Measurements from ENCODE around the gene IGLL1.
A peak's percentile ranks its signal among the peaks of the same experiment; 100 is the strongest.
"Not testable (repeated sequence)": the region's sequence is repeated elsewhere in the genome, so short reads cannot be mapped to it uniquely, and the experiment has no call there.

IGLL1 gene

GRCh38 chr22:23541849-23542281, 38.2 kb downstream of the IGLL1 start:
- not testable (repeated sequence) for DNase-seq (ENCODE audit: low read depth, low spot score)

DNA sequence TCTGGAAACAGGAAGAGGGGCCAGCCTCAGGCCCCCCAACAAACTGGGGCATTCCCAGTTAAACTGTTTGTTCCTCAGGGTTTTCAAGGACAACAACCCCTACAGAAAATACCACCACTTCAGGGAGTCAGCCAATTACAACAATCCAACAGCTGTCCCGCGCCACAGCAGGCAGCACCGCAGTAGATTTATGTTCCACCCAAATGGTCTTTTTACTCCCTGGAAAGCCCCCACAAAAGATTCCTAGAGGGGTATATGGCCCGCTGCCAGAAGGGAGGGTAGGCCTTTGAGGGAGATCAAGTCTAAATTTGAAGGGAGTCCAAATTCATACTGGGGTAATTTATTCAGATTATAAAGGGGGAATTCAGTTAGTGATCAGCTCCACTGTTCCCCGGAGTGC, 39.3 kb downstream of the IGLL1 start:
- not testable (repeated sequence) for DNase-seq (ENCODE audit: low read depth, low spot score)

- DNase-seq (ENCODE audit: low read depth, low spot score), result not testable (repeated sequence)
Measured at GRCh38 chr22:23539839-23540198, 40.3 kb downstream of the IGLL1 start.

DNA sequence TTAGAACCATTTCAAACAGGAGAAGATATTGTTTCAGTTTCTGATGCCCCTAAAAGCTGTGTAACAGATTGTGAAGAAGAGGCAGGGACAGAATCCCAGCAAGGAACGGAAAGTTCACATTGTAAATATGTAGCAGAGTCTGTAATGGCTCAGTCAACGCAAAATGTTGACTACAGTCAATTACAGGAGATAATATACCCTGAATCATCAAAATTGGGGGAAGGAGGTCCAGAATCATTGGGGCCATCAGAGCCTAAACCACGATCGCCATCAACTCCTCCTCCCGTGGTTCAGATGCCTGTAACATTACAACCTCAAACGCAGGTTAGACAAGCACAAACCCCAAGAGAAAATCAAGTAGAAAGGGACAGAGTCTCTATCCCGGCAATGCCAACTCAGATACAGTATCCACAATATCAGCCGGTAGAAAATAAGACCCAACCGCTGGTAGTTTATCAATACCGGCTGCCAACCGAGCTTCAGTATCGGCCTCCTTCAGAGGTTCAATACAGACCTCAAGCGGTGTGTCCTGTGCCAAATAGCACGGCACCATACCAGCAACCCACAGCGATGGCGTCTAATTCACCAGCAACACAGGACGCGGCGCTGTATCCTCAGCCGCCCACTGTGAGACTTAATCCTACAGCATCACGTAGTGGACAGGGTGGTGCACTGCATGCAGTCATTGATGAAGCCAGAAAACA, 40.8 kb downstream of the IGLL1 start:
- peak; percentile 46 for DNase-seq (ENCODE audit: low read depth, low spot score)

- DNase-seq (ENCODE audit: low read depth, low spot score), result not testable (repeated sequence)
Measured at GRCh38 chr22:23538696-23539030, 41.4 kb downstream of the IGLL1 start.

DNA sequence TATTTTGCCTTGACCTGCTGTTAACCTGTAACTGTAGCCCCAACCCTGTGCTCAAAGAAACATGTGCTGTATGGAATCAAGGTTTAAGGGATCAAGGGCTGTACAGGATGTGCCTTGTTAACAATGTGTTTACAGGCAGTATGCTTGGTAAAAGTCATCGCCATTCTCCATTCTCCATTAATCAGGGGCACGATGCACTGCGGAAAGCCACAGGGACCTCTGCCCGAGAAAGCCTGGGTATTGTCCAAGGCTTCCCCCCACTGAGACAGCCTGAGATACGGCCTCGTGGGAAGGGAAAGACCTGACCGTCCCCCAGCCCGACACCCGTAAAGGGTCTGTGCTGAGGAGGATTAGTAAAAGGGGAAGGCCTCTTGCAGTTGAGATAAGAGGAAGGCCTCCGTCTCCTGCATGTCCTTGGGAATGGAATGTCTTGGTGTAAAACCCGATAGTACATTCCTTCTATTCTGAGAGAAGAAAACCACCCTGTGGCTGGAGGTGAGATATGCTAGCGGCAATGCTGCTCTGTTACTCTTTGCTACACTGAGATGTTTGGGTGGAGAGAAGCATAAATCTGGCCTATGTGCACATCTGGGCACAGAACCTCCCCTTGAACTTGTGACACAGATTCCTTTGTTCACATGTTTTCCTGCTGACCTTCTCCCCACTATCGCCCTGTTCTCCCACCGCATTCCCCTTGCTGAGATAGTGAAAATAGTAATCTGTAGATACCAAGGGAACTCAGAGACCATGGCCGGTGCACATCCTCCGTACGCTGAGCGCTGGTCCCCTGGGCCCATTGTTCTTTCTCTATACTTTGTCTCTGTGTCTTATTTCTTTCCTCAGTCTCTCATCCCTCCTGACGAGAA, 42.0 kb downstream of the IGLL1 start:
- not testable (repeated sequence) for DNase-seq (ENCODE audit: low read depth, low spot score)

- DNase-seq (ENCODE audit: low read depth, low spot score), result peak; percentile 71
Measured at GRCh38 chr22:23537416-23537815, 42.7 kb downstream of the IGLL1 start.

GRCh38 chr22:23536821-23537345, 43.2 kb downstream of the IGLL1 start:
- DNase-seq (ENCODE audit: low read depth, low spot score), result no peak

GRCh38 chr22:23535790-23536661, 44.1 kb downstream of the IGLL1 start:
- not testable (repeated sequence) for DNase-seq (ENCODE audit: low read depth, low spot score)

DNA sequence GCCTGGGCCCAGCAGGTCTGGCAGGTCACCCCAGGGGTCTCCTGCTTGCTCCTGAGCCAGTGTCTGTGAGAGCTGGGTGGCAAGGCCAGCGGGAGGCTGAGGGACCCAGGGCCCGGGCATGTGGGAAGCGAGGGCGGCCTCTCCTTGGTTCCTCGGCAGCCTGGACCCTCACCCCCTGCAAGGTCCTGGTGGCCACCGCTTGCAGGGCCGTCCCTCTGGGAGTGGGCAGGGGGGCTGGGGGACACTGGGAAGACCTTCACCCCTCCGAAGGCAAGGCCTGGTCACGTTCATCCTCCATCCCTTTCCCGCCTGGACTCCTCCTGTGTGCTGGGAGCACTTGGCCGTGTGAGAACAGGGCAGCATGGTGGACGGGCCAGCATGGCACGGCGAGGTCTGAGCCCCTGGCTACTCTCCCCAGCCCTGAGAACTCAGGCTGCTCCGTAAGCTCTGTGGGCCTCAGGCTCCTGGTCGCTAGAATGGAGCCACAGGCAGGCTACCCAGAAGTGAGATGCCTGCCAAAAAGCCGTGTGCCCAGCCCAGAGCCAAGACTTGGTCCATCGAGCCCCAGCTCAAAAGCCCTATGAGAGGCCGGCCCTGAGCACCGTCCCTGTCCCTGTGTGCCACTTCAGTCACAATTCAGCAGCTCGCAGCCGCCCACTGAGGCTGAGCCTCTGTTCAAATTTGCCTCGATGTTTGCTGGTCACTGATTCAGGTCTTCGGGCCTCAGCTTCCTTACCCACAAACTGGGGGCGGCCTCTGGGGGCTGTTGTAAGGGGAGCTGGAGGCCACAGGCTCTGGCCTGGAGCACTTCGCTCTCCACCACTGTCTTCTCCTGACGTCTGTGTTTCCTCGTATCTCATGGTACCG, 45.0 kb downstream of the IGLL1 start:
- no peak for DNase-seq (ENCODE audit: low read depth, low spot score)

GRCh38 chr22:23534201-23534850, 45.8 kb downstream of the IGLL1 start:
- no peak for DNase-seq (ENCODE audit: low read depth, low spot score)

- no peak for DNase-seq (ENCODE audit: low read depth, low spot score)
Measured at GRCh38 chr22:23533771-23534191, 46.3 kb downstream of the IGLL1 start.

GRCh38 chr22:23533328-23533762, 46.7 kb downstream of the IGLL1 start:
- no peak for DNase-seq (ENCODE audit: low read depth, low spot score)

GRCh38 chr22:23532731-23533130, 47.4 kb downstream of the IGLL1 start:
- no peak for DNase-seq (ENCODE audit: low read depth, low spot score)

DNA sequence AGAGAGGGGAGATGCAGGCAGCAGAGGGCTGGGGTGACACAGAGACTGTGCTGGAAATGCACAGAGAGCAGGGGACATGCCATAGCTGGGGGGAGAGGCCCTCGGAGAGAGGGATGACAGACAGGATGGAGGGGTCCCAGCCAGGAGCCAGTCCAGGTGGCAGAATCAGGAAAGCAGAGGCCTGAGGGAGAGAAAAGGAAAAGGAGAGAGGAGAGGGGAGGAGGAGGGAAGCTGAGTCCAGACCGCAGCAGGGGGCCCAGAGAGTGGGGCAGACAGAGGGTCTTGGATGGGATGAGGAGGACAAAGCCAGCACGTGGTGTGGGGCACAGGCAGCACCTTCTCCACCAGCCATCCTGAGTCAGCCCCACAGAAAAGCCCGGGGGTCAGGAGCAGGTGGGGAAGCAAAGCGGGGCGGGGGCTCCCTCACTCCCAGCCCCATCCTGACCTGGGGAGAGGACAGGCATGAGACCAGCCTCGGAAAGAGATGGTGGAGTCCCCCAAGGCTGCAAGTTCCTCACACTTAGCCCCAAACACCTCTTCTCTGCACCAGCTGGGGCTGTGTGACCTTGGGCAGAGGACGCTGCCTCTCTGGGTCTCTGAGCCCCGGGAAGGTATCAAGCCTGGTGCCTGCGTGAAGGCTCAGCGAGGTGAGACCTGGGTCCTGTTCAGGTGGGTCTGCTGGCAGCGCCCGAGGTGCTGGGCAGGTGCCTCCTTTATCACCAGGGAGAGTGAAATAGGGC, 48.0 kb downstream of the IGLL1 start:
- no peak for DNase-seq (ENCODE audit: low read depth, low spot score)

- DNase-seq (ENCODE audit: low read depth, low spot score), result no peak
Measured at GRCh38 chr22:23531283-23531956, 48.7 kb downstream of the IGLL1 start.

DNA sequence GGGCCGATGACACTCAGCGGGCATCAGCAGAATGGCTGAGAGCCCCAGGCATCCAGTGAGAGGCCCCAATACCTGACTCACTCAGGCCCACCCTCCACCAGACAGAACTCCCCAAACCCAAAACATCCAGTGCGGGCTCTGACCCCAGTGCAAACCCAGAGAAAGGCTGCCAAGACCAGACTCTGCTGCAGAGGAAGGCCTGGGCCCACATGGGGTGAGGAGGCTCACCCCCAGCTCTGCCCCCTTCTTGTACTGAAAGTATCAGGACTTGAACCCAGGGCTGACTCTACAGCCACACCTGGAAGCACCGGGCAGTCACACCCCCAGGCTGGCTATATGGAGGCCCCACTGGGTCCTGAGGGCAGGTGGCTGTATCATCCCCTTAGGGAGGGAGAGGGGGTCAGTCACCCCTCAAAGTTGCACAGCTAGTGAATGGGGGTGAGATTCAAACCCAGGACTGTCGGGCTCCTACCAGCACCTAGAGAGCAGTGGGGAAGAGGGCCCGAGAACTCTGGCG, 49.3 kb downstream of the IGLL1 start:
- DNase-seq (ENCODE audit: low read depth, low spot score), result no peak

DNA sequence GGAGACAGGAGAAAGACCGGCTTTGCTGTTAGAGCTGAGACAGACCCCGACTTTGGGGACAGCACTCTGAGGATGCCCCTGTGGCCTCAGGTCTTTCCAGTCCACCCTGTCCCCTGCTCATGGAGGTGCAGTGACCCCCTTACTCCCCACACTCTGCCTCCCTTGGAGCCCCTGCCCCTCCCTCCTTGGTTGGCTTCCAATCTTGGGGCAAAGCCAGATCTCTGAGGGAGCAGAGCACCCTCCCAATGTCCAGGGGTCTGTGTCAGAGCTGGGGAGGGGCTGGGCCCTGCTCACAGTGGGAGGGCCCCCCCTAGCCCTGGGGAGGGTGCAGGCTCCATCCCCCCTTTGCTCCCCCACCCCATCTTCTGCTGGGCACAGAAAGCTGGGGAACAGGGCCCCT, 50.0 kb downstream of the IGLL1 start:
- no peak for DNase-seq (ENCODE audit: low read depth, low spot score)
